Uterus (tissue), 4 donors: ENCODE measurements around the gene DRAM1. TPM values are rescaled to one million over a fixed set of nuclear protein-coding genes. Genes with fewer than 3 reads are reported as not detected.

Experiments used
- DNase-seq, 2 donors: peaks; one replicate each; pipeline ENCODE4 v3.0.0-alpha.2; 2019 to 2020
- H3K27ac ChIP-seq, 2 donors: fragments of 200-600 bp; sonication (generic); 1 replicate in 1 of 2; 2 replicates in 1 of 2; pipeline ENCODE4 v1.5.1; 2016 to 2018
- H3K27me3 ChIP-seq, 2 donors: fragments of 200-600 bp; sonication (generic); one replicate each; pipeline ENCODE4 v1.5.1; 2018 to 2019; ENCODE audit warnings: control low read depth in 1 of 2
- H3K36me3 ChIP-seq, 2 donors: fragments of 200-600 bp; sonication (generic); one replicate each; pipeline ENCODE4 v1.5.1; 2019; ENCODE audit warnings: control low read depth in 1 of 2
- H3K4me1 ChIP-seq, 2 donors: fragments of 200-600 bp; sonication (generic); one replicate each; pipeline ENCODE4 v1.5.1; 2018 to 2019; ENCODE audit warnings: control low read depth in 1 of 2
- H3K4me3 ChIP-seq, 2 donors: fragments of 200-600 bp; sonication (generic); 1 replicate in 1 of 2; 2 replicates in 1 of 2; pipeline ENCODE4 v1.5.1; 2018 to 2019; ENCODE audit warnings: mild to moderate bottlenecking in 1 of 2
- H3K9me3 ChIP-seq, 2 donors: fragments of 200-600 bp; sonication (generic); one replicate each; pipeline ENCODE4 v1.5.1; 2019; ENCODE audit warnings: control low read depth in 1 of 2
- POLR2A ChIP-seq, 2 donors: fragments of 450-650 bp; IDR thresholded peaks; one replicate each; pipeline ENCODE4 v1.6.1; 2016; ENCODE audit warnings: antibody characterized with exemption in 2 of 2, mild to moderate bottlenecking in 1 of 2, moderate library complexity in 1 of 2
- intact Hi-C: fragments of 100-400 bp; cut with DNase I; formaldehyde crosslinking; loops from one replicate; pipeline ENCODE4 v1.15.1; 2023; ENCODE audit warnings: low total_unique reads
- total RNA-seq, 4 donors: library from RNA; depleted of rRNA in 3 of 4; stranded (reverse); fragments of >200 nt in 3 of 4; gene quantifications; one replicate each; pipeline versions ENCODE4 v1.1.0 to v1.2.4, GENCODE V29; 2014 to 2023
- TF ChIP-seq, protein P1 (sequence below), 4 experiments: fragments of 200-600 bp in 2 of 4; fragments of 450-650 bp in 2 of 4; sonication (generic) in 2 of 4; IDR thresholded peaks; one replicate each; pipeline ENCODE4 v1.5.1; 2016 to 2019; ENCODE audit warnings: antibody characterized with exemption in 4 of 4, mild to moderate bottlenecking in 2 of 4, moderate library complexity in 1 of 4
- donor health status: DM: yes; HTN: yes; CAD: no.

DRAM1 gene
- total RNA-seq, 4 donors from 2014 or later, result 2.0 to 25.4 (median 9.9) TPM

- Histone ChIP-seq H3K36me3 (no peaks in the 10 kb centered on the region), H3K4me3 (no peak overlapping the region), H3K27ac (no peak overlapping the region), H3K27me3 (no peaks in the 10 kb centered on the region), H3K9me3 (no peaks in the 10 kb centered on the region), H3K4me1 (no peaks in the 10 kb centered on the region)
- no peak for DNase-seq
- TF ChIP-seq, protein P1, sequence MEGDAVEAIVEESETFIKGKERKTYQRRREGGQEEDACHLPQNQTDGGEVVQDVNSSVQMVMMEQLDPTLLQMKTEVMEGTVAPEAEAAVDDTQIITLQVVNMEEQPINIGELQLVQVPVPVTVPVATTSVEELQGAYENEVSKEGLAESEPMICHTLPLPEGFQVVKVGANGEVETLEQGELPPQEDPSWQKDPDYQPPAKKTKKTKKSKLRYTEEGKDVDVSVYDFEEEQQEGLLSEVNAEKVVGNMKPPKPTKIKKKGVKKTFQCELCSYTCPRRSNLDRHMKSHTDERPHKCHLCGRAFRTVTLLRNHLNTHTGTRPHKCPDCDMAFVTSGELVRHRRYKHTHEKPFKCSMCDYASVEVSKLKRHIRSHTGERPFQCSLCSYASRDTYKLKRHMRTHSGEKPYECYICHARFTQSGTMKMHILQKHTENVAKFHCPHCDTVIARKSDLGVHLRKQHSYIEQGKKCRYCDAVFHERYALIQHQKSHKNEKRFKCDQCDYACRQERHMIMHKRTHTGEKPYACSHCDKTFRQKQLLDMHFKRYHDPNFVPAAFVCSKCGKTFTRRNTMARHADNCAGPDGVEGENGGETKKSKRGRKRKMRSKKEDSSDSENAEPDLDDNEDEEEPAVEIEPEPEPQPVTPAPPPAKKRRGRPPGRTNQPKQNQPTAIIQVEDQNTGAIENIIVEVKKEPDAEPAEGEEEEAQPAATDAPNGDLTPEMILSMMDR (IDR thresholded peaks at IDR 0.05), result no peak
- TF ChIP-seq POLR2A (IDR thresholded peaks at IDR 0.05), result no peak
- intact Hi-C loops, result no loop called here
Measured at GRCh38 chr12:101845137-101845711, 32.2 kb upstream of the DRAM1 start.

DNA sequence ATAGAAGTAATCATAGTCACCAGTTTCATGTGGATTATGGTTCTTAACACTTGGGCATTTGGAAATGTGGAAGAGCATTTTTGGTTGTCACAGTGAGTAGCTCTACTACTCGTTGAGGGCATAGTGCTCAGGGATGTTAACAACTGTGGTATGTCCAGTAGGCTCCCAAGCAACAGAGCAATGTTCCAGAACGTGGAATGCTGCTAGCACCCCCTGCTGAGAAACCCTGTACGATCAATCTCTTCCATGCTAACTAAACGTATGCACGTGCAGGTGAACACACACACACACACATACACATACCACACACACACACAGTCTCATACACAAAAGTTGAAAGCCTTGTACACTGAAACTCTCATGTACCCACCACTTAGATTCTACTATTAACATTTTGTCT is 30.1 kb upstream of the DRAM1 start:
- TF ChIP-seq, protein P1 (IDR thresholded peaks at IDR 0.05), result no peak
- no peak for TF ChIP-seq POLR2A (IDR thresholded peaks at IDR 0.05)
- intact Hi-C loops, result no loop called here

GRCh38 chr12:101850199-101850598 is 27.2 kb upstream of the DRAM1 start:
- DNase-seq, result no peak
- Histone ChIP-seq H3K4me1 (no peaks in the 10 kb centered on the region), H3K27me3 (no peaks in the 10 kb centered on the region), H3K4me3 (no peak overlapping the region), H3K27ac (no peak overlapping the region), H3K36me3 (no peaks in the 10 kb centered on the region), H3K9me3 (no peaks in the 10 kb centered on the region)
- TF ChIP-seq POLR2A (IDR thresholded peaks at IDR 0.05), result no peak
- TF ChIP-seq, protein P1 (IDR thresholded peaks at IDR 0.05), result no peak
- intact Hi-C loops, result no loop called here

More for the DNA sequence above, 30.1 kb upstream of the DRAM1 start:
- H3K27ac ChIP-seq, result no peak overlapping the region
- H3K36me3 ChIP-seq, result no peaks in the 10 kb centered on the region
- H3K4me3 ChIP-seq, result no peak overlapping the region
- H3K27me3 ChIP-seq, result no peaks in the 10 kb centered on the region
- H3K9me3 ChIP-seq, result no peaks in the 10 kb centered on the region
- no peaks in the 10 kb centered on the region for H3K4me1 ChIP-seq
- no peak for DNase-seq

- no peaks in the 10 kb centered on the region for H3K36me3 ChIP-seq
- no peaks in the 10 kb centered on the region for H3K27me3 ChIP-seq
- no peaks in the 10 kb centered on the region for H3K4me1 ChIP-seq
- H3K27ac ChIP-seq, result no peak overlapping the region
- no peak for DNase-seq
- H3K9me3 ChIP-seq, result no peaks in the 10 kb centered on the region
- TF ChIP-seq, protein P1 (IDR thresholded peaks at IDR 0.05), result no peak
- H3K4me3 ChIP-seq, result no peak overlapping the region
- intact Hi-C loops, result no loop called here
Measured at GRCh38 chr12:101852998-101853397, 24.4 kb upstream of the DRAM1 start.

DNA sequence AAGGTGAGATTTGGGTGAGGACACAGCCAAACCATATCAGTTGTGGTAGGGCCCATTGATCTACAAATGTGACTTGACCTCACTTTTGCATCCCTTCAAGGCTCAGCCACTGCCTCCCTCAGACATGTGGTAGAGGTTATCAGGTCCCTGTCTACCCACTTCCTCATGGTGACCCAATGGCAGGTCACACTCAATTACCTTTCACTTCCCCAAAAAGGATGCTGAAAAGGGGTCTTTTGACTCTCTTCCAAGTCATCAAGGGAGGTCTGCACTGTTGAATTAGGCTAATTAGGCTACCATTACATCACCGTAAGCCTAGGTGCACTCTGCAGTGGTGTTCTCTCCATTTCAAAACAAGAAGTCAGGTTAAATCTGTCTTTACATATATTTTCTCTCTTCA is 22.6 kb upstream of the DRAM1 start:
- Histone ChIP-seq H3K9me3 (no peaks in the 10 kb centered on the region), H3K4me1 (no peaks in the 10 kb centered on the region), H3K27ac (peak overlapping the region in 1 of 2 donors; percentile 4), H3K36me3 (no peaks in the 10 kb centered on the region), H3K4me3 (no peak overlapping the region), H3K27me3 (no peaks in the 10 kb centered on the region)
- no peak for DNase-seq
- TF ChIP-seq, protein P1 (IDR thresholded peaks at IDR 0.05), result no peak
- no peak for TF ChIP-seq POLR2A (IDR thresholded peaks at IDR 0.05)
- intact Hi-C loops, result no loop called here
